Neural cell (in vitro differentiated cells): ENCODE measurements around the gene UBA6. TPM values are rescaled to one million over a fixed set of nuclear protein-coding genes. Genes with fewer than 3 reads are reported as not detected.
"Not testable (repeated sequence)": the region's sequence is repeated elsewhere in the genome, so short reads cannot be mapped to it uniquely, and the experiment has no call there.

Experiments used
- H2AFZ ChIP-seq: fragments of 200-600, 300-800 bp; sonication (generic), shearing (Covaris generic); 2 replicates; pipeline ENCODE4 v1.6.0; 2014; ENCODE audit warnings: low read depth, mild to moderate bottlenecking, antibody characterized with exemption, low read length, moderate library complexity
- H3F3A ChIP-seq: fragments of 200-600 bp; shearing (Covaris generic); 2 replicates; pipeline ENCODE4 v1.6.1; 2016; ENCODE audit warnings: mild to moderate bottlenecking, moderate library complexity, mixed read lengths, antibody characterized with exemption, low read length; ENCODE audit not compliant: insufficient read depth, poor library complexity, severe bottlenecking
- H3K27ac ChIP-seq: fragments of 200-600, 300-800 bp; sonication (generic), shearing (Covaris generic); 2 replicates; pipeline ENCODE4 v1.5.1; 2014; ENCODE audit warnings: mild to moderate bottlenecking, low read length, moderate library complexity
- H3K27me3 ChIP-seq: fragments of 300-800, 200-600 bp; sonication (generic), shearing (Covaris generic); 2 replicates; pipeline ENCODE4 v1.6.0; 2014; ENCODE audit warnings: mild to moderate bottlenecking, low read depth, low read length, moderate library complexity; ENCODE audit not compliant: insufficient read depth
- H3K36me3 ChIP-seq: fragments of 300-800, 200-600 bp; sonication (generic), shearing (Covaris generic); 2 replicates; pipeline ENCODE4 v1.5.1; 2014; ENCODE audit warnings: mild to moderate bottlenecking, antibody characterized with exemption, low read length, moderate library complexity; ENCODE audit not compliant: insufficient read depth
- H3K4me2 ChIP-seq: fragments of 300-800, 200-600 bp; sonication (generic), shearing (Covaris generic); 2 replicates; pipeline ENCODE4 v1.6.0; 2014; ENCODE audit warnings: mild to moderate bottlenecking, low read length
- H3K4me3 ChIP-seq: fragments of 300-800, 200-600 bp; sonication (generic), shearing (Covaris generic); 2 replicates; pipeline ENCODE4 v1.5.1; 2014; ENCODE audit warnings: mild to moderate bottlenecking, low read length, moderate library complexity
- H3K79me2 ChIP-seq: fragments of 200-600 bp; shearing (Covaris generic); replicated peaks from 2 replicates; pipeline ENCODE4 v1.6.0; 2014; ENCODE audit warnings: mild to moderate bottlenecking, low read length, moderate library complexity; ENCODE audit not compliant: insufficient read depth
- H3K9ac ChIP-seq: fragments of 300-800, 200-600 bp; sonication (generic), shearing (Covaris generic); 2 replicates; pipeline ENCODE4 v1.6.1; 2016; ENCODE audit warnings: mild to moderate bottlenecking, low read length, mixed read lengths
- H3K9me2 ChIP-seq: fragments of 200-600 bp; shearing (Covaris generic); 2 replicates; pipeline ENCODE4 v1.6.1; 2016; ENCODE audit warnings: mild to moderate bottlenecking, low read length, mixed read lengths; ENCODE audit not compliant: insufficient read depth
- H3K9me3 ChIP-seq: fragments of 200-600, 300-800 bp; sonication (generic), shearing (Covaris generic); 2 replicates; pipeline ENCODE4 v1.6.1; 2016; ENCODE audit warnings: mild to moderate bottlenecking, mixed run types, low read length, moderate library complexity, mixed read lengths
- H4K20me1 ChIP-seq: fragments of 200-600 bp; shearing (Covaris generic); 2 replicates; pipeline ENCODE4 v1.6.1; 2016; ENCODE audit warnings: mild to moderate bottlenecking, mixed run types; ENCODE audit not compliant: insufficient read depth
- CTCF ChIP-seq: fragments of 450-650 bp; IDR thresholded peaks from 2 replicates; pipeline ENCODE4 v1.5.1; 2014; ENCODE audit warnings: antibody characterized with exemption, mild to moderate bottlenecking, moderate library complexity; ENCODE audit not compliant: poor library complexity, severe bottlenecking
- EP300 ChIP-seq: fragments of 450-650 bp; conservative IDR thresholded peaks from 2 replicates; pipeline ENCODE4 v1.6.1; 2014; ENCODE audit warnings: antibody characterized with exemption, mild to moderate bottlenecking, moderate library complexity; ENCODE audit not compliant: poor library complexity, severe bottlenecking
- EZH2 ChIP-seq: fragments of 200-600, 300-800 bp; shearing (Covaris generic), sonication (generic); IDR thresholded peaks from 2 replicates; pipeline ENCODE4 v1.6.1; 2014; ENCODE audit warnings: antibody characterized with exemption, low read length, borderline replicate concordance, mild to moderate bottlenecking; ENCODE audit not compliant: insufficient read depth, poor library complexity, severe bottlenecking
- MXI1 ChIP-seq: fragments of 450-650 bp; conservative IDR thresholded peaks from 2 replicates; pipeline ENCODE4 v1.6.1; 2014; ENCODE audit warnings: antibody characterized with exemption, mild to moderate bottlenecking; ENCODE audit not compliant: poor library complexity, severe bottlenecking
- POLR2AphosphoS5 ChIP-seq: IDR thresholded peaks from 2 replicates; pipeline ENCODE4 v1.6.1; 2012
- RAD21 ChIP-seq: fragments of 450-650 bp; conservative IDR thresholded peaks from 2 replicates; pipeline ENCODE4 v1.6.1; 2014; ENCODE audit warnings: antibody characterized with exemption, mild to moderate bottlenecking, moderate library complexity
- REST ChIP-seq: IDR thresholded peaks from 2 replicates; pipeline ENCODE4 v1.6.1; 2012; ENCODE audit warnings: borderline replicate concordance
- SMC3 ChIP-seq: fragments of 450-650 bp; conservative IDR thresholded peaks from 2 replicates; pipeline ENCODE4 v1.6.1; 2014; ENCODE audit warnings: antibody characterized with exemption, mild to moderate bottlenecking, moderate library complexity; ENCODE audit not compliant: poor library complexity
- TAF1 ChIP-seq: IDR thresholded peaks from 2 replicates; pipeline ENCODE4 v1.6.1; 2012; ENCODE audit warnings: low read depth
- polyA plus RNA-seq: library from polyadenylated mRNA; depleted of rRNA; stranded (reverse); fragments of >200 nt; gene quantifications from 2 replicates; pipeline ENCODE4 v1.2.3, GENCODE V29; 2014

Gene UBA6
- polyA plus RNA-seq, 1 donor from 2014 or later, result 126 TPM

DNA sequence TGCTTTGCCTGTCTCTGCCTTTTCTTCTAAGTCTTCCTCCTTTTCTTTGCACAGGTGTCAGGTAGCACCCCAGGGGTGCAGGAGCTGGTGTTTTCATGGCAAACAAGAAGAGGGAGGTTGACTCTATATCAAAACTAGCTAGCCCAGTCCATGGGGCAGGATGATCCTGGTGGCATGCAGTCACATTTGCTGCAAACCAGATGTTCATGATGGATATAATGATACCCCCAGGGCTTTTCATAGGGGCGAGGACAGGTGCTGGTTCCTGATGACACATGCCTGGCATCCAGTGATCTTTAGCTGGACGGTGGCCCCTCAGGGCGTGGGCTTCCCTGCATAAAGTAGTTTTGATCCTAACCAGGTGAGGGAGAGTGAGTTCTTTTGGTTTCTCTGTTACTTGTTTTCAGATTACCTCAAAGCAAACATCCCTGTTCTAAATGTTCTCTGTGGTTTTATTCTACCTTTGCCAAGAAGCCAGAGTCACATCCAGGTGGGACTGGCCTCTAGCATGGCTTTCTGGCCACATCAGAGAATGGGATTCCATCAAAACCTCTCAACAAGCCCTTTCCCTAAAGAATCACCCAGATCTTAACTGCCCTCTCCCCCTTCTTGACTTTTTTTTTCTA, 11.2 kb upstream of the UBA6 start:
- H3K36me3 ChIP-seq, result no peaks in the 10 kb centered on the region
- no peaks in the 10 kb centered on the region for H3K9me2 ChIP-seq
- no peaks in the 10 kb centered on the region for H3K27me3 ChIP-seq
- no peak overlapping the region for H3K27ac ChIP-seq
- TF ChIP-seq RAD21, result no peak
- TF ChIP-seq TAF1, result no peak
- TF ChIP-seq POLR2AphosphoS5, result no peak
- no peak for TF ChIP-seq REST
- no peak for TF ChIP-seq MXI1
- no peak for TF ChIP-seq EZH2
- TF ChIP-seq SMC3, result no peak
- TF ChIP-seq CTCF, result no peak
- no peak for TF ChIP-seq EP300
- no peaks in the 10 kb centered on the region for H3K9me3 ChIP-seq
- H4K20me1 ChIP-seq, result no peaks in the 10 kb centered on the region
- H3K4me3 ChIP-seq, result no peak overlapping the region
- no peak overlapping the region for H3K9ac ChIP-seq
- no peak overlapping the region for H2AFZ ChIP-seq
- peaks cover 6% of the 10 kb centered on the region for H3K79me2 ChIP-seq
- H3F3A ChIP-seq, result no peaks in the 10 kb centered on the region
- H3K4me2 ChIP-seq, result no peak overlapping the region

DNA sequence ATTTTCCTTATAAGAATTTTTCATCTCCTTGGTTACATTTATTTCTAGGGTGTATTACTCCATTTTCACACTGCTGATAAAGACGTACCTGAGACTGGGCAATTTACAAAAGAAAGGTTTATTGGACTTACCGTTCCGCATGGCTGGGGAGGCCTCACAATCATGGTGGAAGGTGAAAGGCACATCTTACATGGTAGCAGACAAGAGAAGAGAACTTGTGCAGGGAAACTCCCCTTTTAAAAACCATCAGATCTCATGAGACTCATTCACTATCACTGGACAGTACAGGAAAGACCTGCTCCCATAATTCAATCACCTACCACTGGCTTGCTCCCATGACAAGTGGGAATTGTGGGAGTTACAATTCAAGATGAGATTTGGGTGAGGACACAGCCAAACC, 5.7 kb upstream of the UBA6 start:
- not testable (repeated sequence) for H3F3A ChIP-seq, H3K4me3 ChIP-seq, H3K9me3 ChIP-seq, H3K27ac ChIP-seq, H2AFZ ChIP-seq, H3K4me2 ChIP-seq, H3K36me3 ChIP-seq, H3K27me3 ChIP-seq, H4K20me1 ChIP-seq, H3K9me2 ChIP-seq, H3K9ac ChIP-seq
- peaks cover 40% of the 10 kb centered on the region for H3K79me2 ChIP-seq

- Histone ChIP-seq H3K79me2 (peaks cover 46% of the 10 kb centered on the region), H3K4me3 (peak overlapping the region; percentile 10), H3K36me3 (no peaks in the 10 kb centered on the region), H2AFZ (no peak overlapping the region), H3F3A (no peaks in the 10 kb centered on the region), H3K27me3 (no peaks in the 10 kb centered on the region), H4K20me1 (no peaks in the 10 kb centered on the region), H3K27ac (no peak overlapping the region), H3K9me2 (no peaks in the 10 kb centered on the region), H3K4me2 (no peak overlapping the region), H3K9me3 (no peaks in the 10 kb centered on the region), H3K9ac (no peak overlapping the region)
- TF ChIP-seq EZH2 (no peak), TAF1 (no peak), POLR2AphosphoS5 (no peak), CTCF (no peak), MXI1 (no peak), REST (no peak), SMC3 (no peak), RAD21 (no peak), EP300 (no peak)
These were observed 3.9 kb upstream of the UBA6 start for GRCh38 chr4:67704843-67705242.
